EH (cell line): ENCODE results near the gene FLT4.
"Not testable (repeated sequence)": the region's sequence is repeated elsewhere in the genome, so short reads cannot be mapped to it uniquely, and the experiment has no call there.

Experiments
- DNase-seq: peaks from one replicate; pipeline ENCODE4 v3.0.0-alpha.2; 2015; ENCODE audit warnings: low read depth

FLT4 gene

DNA sequence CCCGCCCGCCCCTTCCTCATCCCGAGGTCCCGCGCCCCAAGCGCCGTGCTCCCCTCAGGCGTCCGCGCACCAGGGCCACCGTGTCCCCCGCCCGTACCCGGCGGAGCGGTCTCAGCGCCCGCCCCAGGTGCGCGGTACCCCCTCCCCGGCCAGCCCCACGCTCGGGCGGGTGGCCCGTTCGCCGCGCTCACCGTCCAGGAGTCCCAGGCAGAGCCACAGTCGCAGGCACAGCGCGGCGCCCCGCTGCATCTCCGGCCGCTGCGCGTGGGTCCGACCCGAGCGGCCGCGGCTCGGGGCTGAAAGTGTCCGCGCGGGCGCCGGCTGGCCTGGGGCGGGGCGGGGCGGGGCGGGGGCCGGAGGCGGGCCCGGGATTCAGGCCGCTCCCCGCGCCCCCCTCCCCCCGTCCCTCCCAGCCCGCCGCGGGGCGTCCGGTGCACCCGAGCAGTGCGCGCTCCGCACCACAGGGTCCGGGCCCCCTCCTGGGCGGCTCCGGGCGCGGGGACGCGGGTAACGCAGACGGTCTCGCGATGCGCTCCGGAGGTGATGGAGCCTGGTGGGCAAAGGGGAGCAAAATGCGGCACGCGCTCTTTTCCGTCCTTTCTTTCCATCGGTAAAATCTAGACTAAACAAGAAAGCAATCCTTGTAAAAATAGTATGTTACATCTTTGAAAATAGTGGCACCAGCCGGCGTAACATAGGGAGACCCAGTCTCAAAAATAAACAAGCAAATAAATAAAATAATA lies at the start of gene FLT4:
FLT4 (minus strand) TSS at position 304 of the 743 bp plus-strand sequence; CDS start at position 249, 55 bp downstream.
- no peak for DNase-seq

DNA sequence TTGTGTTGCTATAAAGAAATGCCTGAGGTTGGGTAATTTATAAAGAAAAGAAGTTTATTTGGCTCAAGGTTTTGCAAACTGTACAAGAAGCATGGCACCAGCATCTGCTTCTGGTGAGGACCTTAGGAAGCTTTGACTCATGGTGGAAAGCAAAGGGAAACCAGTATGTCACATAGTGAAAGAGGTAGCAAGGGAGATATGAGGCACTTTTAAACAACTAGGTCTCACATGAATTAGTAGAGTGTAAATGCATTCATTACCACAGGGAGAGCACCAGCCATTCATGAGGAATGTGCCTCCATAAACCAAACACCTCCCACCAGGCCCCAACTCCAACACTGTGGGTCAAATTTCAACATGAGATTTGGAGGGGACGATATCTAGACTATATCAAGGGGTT lies 49.6 kb upstream of the FLT4 start:
- no peak for DNase-seq

DNA sequence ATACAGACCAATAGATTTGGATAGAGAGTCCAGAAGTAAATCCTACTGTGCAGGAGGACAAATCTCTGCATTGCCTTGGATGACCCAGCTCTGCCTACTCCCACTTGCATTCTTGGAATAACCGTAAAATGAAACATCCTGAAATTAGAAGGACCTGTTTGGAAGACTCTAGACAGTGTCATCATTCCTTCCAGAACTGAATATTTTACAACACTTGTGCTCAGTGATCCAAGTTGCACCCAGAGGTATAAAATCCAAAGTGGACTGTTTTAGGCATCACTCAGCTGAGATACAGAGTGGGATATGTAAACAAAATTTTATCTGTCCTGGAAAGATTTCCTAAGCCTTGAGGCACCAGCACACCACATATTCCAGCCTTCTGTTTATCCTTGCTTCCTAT lies 46.7 kb upstream of the FLT4 start:
- no peak for DNase-seq

DNA sequence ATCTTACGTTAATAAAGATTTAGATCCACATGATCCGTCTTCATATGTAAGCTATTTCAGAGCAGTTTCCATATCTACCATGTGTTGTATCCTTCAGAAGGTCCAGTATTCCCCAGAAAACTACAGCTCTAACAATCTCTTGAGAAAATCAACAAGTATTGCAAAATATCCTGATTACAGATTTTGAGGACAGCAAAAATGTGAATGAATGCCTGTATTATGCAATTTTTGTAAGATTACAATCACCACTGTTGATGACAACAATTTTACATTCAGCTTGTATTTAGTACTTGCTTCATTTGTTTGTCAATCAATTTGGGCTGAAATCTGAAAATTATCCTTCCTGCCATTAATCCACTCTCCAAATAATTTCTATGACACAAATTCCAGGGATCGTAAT lies 43.0 kb upstream of the FLT4 start:
- no peak for DNase-seq

DNA sequence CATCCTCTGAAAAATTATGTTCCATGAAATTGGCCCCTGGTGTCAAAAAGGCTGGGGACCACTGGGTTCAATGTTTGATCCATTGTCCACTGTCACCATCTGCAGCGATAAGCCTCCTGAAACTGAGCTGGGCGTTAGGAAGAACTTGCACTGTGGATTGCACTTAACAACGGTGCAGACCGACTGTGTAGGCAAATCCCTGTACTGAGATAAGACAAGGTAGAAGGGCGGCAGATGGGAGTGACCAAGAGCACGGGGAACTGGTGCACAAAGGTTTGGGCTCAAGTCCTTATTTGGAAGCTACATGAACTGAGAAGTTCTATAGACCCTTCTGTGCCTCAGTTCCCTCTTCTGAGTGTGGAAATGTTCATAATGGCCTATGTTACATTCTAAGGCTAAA lies 41.6 kb upstream of the FLT4 start:
- no peak for DNase-seq

DNA sequence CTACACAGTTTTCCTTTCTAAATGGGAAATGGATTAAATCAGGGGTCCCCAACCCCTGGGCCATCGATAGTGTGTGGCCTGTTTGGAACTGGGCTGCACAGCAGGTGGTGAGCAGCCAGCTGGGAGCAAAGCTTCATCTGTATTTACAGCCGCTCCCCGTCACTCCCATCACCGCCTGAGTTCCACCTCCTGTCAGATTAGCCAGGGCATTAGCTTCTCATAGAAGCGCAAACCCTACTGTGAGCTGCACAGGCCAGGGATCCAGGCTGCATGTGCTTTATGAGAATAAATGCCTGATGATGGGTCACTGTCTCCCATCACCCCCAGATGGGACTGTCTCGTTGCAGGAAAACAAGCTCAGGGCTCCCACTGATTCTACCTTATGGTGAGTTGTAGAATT lies 41.2 kb upstream of the FLT4 start:
- no peak for DNase-seq

DNA sequence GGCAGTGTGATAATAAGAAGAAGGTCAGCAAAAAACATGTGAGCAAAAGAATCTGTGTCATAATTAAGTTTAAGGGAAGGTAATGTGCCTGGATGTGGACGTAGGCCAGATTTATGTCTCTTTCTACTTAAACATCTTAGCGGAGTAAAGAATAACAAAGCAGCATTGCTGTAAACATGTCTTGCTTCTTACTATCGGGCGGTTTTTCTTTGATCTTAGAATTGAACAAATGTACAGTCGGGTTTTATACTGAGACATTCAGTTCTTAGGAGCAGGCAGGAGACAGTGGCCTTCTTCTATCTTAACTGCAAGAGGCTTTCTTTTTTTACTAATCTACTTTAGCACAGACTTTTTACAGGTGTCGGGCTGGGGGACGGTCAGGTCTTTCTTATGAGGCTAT lies 40.4 kb upstream of the FLT4 start:
- no peak for DNase-seq

DNA sequence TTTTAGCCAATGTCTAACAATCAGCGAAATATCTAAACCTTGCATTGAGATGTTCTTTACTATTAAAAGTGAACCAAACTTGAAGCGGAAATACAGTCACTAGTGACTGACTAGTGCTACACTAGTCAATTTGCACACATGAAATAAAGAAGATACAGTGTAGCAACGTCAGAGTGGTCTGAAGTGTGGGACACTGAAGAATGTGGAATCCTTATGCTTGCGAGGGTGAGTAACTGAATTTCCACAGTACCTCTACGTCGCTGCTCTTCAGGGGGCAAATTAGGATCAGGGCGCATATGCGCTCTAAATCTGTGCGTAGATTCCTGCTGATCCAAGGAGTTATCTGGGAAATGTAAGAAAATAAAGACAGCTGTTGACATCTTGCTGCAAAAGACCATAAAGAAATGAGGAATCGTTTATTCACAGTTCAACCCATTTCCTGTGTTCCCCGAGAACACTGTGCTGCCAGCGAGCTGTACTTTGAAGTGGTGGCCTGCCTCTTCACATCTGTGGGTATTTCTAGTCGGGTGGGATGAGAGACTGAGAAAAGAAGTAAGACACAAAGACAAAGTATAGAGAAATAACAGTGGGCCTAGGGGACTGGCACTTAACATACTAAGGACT lies 39.8 kb upstream of the FLT4 start:
- no peak for DNase-seq

DNA sequence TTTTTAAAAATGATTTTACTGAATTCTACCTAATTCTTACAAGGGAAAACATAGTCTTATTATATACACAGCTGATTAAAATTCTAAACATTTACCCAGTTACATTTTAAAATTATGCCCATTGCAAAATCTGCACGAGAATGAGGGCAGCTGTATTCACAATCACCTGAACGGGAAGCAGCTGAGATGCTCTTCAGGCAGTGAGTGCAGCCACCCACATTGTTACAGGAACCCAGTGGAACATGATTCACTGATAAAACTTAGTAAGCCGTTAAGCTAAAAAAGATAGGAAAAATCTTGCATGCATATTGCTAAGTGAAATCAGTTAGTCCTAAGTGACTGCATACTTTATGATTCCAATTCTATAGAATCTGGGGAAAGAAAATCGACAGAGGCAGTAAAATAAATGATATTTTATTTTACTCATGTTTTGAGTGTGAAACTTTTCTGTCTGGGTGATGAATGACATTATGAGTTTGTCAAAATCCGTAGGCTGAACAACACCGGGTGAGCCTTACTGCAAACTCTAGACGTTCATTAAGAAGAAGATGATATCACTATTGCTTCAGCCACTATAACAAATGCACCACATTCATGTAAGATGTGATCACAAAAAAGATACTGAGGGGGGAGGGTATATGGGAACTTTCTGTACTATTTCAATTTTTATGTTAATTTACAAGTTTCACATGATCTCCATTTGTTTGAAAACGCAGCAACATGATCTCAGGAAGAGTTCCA lies 39.1 kb upstream of the FLT4 start:
- DNase-seq, result no peak

DNA sequence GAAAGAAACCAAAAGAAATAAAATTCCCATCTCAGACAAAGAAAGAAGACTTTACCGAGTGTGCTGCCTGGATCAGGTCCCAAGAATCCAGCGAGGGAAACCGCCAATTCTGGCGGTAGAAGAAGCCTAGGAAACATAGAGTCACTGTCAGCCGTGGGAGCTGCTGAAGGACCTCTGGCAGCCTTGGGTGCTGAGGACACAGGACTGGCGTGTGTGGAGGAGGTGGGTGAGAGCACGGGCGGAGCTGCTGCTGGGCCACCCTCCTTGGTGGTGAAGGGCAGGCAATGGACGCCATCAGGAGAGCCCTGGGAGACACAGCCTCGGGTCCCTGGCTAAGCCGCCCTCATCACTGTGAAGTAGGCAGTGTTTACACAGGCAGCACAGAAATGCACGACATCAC lies 37.4 kb upstream of the FLT4 start:
- DNase-seq, result not testable (repeated sequence)

DNA sequence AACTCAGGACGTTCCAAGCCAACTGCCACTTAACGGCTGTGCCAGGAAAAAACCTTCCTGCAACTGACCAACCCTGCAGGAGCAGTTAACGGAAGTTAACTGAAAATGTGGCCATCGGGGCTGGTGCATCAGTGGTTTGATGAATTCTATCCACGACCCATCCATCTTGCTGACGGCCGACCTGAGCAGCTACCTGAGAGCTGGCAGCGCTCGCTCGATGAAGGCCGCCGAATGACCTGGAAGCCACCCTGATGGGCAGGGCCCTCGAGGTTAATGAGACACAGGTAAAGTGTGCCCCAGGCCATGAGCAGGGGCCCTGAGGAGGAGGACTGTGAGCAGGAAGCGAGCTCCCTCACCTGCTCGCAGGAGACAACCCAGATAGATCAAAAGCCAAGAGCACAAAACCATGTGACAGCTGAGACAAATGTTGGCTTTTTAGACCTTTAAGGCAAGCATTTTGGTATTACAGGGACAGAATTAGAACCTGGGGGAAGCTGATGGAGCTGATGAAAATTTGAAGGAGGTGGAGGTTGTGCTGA lies 35.3 kb upstream of the FLT4 start:
- DNase-seq, result no peak

DNA sequence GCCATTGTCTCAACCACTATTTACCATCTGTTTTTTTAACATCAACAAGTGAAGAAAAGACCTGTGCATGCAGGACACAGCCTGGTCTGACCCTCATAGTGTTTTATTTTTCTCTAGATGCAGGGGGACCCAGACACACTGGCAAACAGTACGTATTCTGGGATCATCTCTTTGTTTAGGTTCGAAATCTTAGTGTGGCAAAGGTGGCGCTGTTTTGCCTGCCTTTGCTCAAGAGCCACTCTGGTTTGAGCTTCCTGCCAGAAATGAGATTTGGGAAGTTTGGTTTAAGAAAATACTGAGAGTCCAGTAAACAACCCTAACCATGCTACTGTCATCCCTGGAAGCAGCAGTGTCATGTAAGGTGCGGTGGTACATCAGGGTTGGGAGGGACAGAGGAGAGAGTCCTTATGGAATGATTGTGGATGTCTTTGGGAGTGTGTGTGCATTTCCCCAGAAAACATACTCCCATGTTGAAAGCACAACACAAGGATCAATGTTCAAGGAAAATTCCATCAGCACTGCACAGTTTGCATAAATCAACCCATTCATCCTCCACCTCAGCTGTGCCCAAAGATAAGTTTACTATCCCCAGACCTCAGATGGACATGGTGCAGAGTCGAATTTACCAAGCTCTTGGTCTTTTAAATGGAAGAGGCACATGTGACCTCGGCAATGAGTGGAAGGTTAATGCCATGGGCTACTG lies 34.0 kb upstream of the FLT4 start:
- no peak for DNase-seq

DNA sequence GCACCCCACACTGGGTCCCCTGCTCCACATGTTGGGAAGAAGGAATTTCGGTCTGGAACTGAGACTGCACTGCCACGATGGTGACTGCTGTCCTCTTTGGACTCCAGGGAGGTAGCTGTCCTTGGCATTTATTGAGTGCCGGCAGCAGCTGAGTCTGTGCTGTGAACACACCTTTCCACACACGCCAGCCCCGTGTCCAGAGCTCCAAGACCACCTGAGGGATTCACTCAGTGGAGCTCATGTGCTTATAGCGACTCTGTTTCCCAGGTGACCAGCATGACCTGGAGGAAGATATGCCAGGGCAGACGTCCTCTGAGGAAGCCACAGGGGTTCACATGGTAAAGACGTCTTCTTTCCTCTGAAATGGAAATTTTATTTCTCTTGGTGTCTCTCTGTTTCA lies 33.2 kb upstream of the FLT4 start:
- DNase-seq, result no peak

DNA sequence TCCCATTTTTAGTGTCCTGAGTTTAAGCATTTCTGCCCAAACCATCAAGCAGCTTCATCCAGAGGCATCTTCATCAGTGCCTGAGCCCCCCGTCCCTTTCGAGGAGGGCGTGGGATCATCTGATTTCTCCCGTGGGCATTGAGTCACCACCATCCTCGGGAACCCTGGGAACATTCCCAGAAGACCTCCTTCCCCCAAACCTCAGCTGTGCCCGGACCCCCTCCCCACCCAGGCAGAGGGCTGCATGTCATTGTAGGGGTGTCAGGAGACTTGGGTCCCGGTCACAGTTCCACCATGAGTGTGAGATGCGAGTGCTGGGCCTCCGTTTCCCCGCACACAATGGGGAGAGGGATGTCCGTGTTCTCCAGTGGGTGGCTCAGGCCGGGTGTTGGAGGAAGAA lies 32.6 kb upstream of the FLT4 start:
- not testable (repeated sequence) for DNase-seq

DNA sequence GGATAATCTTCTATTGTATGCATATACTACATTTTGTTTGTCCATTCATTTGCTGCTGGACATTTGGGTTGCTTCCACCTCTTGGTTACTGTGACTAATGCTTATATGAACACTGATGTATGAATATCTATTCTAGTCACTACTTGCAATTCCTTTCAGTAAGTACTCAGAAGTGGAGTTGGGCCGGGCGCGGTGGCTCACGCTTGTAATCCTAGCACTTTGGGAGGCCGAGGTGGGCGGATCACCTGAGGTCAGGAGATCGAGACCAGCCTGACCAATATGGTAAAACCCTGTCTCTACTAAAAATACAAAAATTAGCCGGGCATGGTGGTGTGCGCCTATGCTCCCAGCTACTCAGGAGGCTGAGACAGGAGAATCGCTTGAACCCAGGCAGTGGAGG lies 28.9 kb upstream of the FLT4 start:
- not testable (repeated sequence) for DNase-seq

DNA sequence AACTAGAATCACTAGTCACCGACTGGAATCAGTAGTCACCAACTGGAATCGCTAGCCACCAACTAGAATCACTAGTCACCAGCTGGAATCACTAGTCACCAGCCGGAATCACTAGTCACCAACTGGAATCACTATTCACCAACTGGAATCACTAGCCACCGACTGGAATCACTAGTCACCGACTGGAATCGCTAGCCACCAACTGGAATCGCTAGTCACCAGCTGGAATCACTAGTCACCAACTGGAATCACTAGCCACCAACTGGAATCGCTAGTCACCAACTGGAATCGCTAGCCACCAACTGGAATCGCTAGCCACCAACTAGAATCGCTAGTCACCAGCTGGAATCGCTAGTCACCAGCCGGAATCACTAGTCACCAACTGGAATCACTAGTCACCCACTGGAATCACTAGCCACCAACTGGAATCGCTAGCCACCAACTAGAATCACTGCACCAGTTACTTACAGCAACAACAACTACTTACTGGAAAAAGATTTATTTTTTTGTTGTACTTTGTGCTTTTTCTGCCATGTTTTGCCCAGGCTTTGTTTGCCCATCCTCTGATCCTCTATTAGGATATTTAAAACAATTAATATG lies 25.7 kb upstream of the FLT4 start:
- no peak for DNase-seq

DNA sequence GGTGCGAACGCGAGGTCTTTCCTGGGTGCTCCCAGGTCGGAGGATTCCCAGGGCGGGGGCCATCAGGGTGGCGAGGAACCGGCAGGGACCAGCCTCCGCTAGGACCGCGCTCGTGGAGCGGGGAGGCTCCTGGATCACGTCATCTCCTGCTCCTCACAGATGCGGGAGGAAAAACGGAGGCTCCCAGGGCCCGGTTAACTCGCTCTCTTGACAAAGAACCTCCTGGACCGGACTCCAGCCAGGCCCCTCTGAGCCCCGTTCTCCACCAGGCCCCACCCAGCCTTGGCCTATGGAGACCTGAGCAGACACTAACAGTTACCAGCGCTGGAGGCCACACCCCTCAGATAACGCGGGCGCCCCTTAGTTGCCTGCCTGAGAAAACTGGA lies 24.7 kb upstream of the FLT4 start:
- not testable (repeated sequence) for DNase-seq

DNA sequence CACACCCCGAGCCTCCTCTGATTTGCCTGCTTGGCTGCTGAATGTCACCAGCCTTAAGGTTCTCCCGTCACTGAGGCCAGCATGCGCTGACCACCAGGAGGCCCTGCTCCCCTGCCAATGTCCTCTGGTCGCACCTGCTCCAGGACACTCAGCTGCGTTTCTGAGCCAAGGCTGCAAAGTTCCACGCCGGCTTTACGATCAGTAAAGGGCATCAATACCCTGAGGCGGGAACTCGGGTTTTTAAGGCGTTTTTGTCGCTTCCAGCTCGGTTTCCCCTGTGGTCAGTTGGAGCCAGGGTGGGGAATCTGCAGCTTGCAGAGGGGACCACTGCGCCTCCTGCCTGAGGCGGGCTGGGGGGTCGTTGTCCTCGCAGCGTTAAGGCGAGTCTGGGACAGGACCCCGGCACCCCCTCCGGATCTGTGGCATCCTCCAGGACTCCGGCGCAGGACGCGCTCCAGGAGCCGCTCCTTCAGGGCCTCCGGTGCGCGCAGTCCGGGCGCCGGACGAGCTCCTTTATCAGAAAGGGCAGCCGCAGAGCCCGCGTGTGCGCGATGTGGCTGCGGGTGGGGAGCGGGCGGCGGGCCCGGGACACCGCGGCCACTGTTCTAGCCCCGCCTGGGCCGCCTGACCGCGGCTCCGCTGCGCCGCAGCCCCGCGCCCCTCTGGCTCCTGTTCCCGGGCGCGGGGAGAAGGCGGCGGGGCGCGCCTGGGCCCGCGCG lies 24.1 kb upstream of the FLT4 start:
- no peak for DNase-seq

DNA sequence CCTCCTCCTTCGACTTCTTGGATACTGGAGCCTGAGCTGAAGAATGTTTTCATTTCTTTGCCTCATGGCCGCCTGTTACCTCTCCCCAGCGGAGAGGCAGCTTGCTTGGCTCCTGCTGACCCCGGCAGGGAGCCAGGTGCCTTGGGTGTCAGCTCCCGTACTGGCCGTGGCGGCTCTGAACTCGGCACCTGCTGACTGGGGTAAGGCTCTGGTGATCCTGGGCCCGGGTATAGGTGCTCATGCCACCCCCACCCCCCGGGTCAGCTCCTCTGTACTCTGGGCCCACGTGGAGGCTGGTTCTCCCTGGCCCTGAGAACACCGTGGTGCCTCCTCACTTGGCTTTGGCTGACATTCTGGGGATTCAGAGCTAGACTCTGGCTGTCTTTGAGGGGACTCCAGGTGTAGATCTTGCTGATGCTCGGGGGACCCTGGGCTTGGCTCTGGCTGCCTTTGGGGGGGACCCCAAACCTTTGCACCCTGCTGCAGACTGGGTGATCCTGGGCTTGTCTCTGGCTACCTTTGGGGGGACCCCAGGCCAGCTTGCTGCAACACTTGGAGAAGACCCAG lies 22.6 kb upstream of the FLT4 start:
- DNase-seq, result not testable (repeated sequence)

DNA sequence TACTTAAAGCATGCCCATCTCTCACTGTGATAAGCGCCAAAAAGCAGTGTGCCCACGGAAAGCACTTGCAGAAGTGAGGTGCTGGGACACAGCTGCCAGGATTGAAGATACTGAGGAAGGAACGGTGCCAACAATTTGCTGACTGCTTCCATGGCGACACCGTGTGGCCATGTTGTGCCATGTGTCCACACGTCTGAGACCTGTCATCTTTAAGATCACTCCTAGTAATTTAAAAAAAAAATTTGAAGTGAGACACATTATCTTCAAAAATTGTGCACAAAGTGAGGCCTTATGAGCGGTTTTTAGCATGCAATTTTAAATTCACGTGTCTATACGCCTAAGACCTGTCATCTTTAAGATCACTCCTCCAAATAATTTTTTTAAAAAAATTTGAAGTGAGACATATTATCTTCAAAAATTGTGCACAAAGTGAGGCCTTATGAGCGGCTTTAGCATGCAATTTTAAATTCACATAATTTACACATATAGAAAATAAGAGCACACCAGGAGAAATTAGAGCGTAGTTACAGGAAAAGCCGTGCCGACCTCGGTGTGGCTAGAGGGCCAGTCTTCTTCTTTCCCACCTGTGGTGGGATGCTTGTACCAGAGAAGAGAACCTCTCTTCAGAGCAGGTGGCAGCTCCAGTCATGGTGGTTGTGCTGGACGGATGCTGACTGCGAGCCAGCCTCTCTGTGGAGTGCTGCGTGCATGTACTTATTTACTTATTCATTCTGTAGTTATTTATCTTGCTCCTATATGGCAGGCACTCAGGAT lies 21.4 kb upstream of the FLT4 start:
- DNase-seq, result peak; percentile 29
